ENCODE results near the gene SNUPN.

GRCh38 chr15:75649045-75649761, 23.7 kb upstream of the SNUPN start:
- no peak for TF ChIP-seq EP300 (IDR thresholded peaks at IDR 0.05)
- no peak for TF ChIP-seq CTCF (IDR thresholded peaks at IDR 0.05)
- TF ChIP-seq POLR2A (IDR thresholded peaks at IDR 0.05), result no peak
- TF ChIP-seq POLR2AphosphoS5 (IDR thresholded peaks at IDR 0.05), result no peak
